HepG2 (cell line): ENCODE data around the gene ADAM15.

Source experiments
- ARHGAP35 ChIP-seq: sonication (generic); formaldehyde crosslinking; IDR thresholded peaks from 2 replicates; pipeline ENCODE4 v1.9.0; 2022; ENCODE audit warnings: mild to moderate bottlenecking, inconsistent platforms, moderate library complexity, missing genetic modification reagents, borderline replicate concordance
- POLR2A ChIP-seq, 2 experiments: IDR thresholded peaks; 2 replicates each; pipeline ENCODE4 v1.6.1; 2011; ENCODE audit warnings: low read depth in 2 of 2, low read length in 2 of 2, mild to moderate bottlenecking in 1 of 2, moderate library complexity in 1 of 2; ENCODE audit not compliant: insufficient read depth in 1 of 2
- SMARCC2 ChIP-seq: fragments of 450-650 bp; IDR thresholded peaks from 2 replicates; pipeline ENCODE4 v1.6.1; 2017; ENCODE audit warnings: antibody characterized with exemption, mild to moderate bottlenecking
- TAF1 ChIP-seq: sonication (generic); formaldehyde crosslinking; IDR thresholded peaks from 2 replicates; pipeline ENCODE4 v1.4.0; 2020; ENCODE audit warnings: missing genetic modification reagents
- TOE1 ChIP-seq: sonication (generic); formaldehyde crosslinking; IDR thresholded peaks from 2 replicates; pipeline ENCODE4 v1.4.0; 2020; ENCODE audit warnings: mild to moderate bottlenecking, missing genetic modification reagents
- ZC3H4 ChIP-seq: sonication (generic); formaldehyde crosslinking; IDR thresholded peaks from 2 replicates; pipeline ENCODE4 v1.4.0; 2020; ENCODE audit warnings: missing genetic modification reagents, borderline replicate concordance
- ZNF260 ChIP-seq: sonication (generic); formaldehyde crosslinking; IDR thresholded peaks from 2 replicates; pipeline ENCODE4 v1.4.0; 2020; ENCODE audit warnings: missing genetic modification reagents, low read depth, mild to moderate bottlenecking, borderline replicate concordance

DNA sequence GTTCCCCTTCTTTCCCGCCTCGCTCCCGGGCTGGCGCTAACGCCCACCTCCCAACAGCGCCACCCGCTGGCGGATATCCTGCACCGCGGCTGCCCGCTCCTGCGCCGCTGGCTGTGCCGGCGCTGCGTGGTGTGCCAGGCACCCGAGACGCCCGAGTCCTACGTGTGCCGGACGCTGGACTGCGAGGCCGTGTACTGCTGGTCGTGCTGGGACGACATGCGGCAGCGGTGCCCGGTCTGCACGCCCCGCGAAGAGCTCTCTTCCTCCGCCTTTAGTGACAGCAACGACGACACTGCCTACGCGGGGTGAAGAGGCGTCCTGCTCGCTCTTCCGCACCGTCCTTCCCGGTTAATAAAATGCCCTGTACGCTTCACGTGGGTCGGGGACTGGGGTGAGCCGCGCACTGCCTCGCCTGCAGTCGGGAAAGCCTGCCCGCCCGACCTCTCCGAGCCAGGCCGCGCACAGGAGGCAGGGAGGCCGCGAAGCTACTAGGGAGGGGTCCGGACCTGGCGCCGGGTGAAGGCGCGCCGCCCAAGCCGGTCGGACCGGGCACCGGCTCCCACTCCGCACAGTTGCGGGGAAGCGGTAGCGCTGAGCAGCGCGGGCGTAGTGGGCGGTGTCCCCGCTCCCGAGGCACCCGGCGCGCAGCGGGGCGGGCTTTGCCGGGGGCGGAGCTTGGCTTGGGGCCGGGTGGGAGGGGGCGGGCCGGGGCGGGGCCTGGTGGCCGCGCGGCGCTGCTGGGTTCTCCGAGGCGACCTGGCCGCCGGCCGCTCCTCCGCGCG, at the start of gene ADAM15:
- TF ChIP-seq POLR2A (IDR thresholded peaks at IDR 0.05; ENCODE audit: insufficient read depth in 1 of 2, low read depth in 2 of 2, low read length in 2 of 2): 0 out of 4 replicates have a peak, but pooled peaks of 1 of the 2 experiments have one; percentile 7
- peak; percentile 59; the same call in 1 of the 2 replicates for TF ChIP-seq ZNF260 (CRISPR knock-in tag)
- TF ChIP-seq ARHGAP35 (CRISPR knock-in tag): peak; percentile 94
- no peak for TF ChIP-seq ZC3H4 (CRISPR knock-in tag)
- no peak for TF ChIP-seq TOE1 (CRISPR knock-in tag)
- no peak for TF ChIP-seq SMARCC2
- peak; percentile 52; the same call in 1 of the 2 replicates for TF ChIP-seq TAF1 (CRISPR knock-in tag)
